Renal cortex interstitium (tissue), 11 donors: ENCODE measurements around the gene CUX1. TPM values are rescaled to one million over a fixed set of nuclear protein-coding genes. Genes with fewer than 3 reads are reported as not detected.

ENCODE experiments used
- DNase-seq, 11 donors: peaks; one replicate each; pipeline ENCODE4 v3.0.0-alpha.2; 2013; ENCODE audit warnings: low read depth in 9 of 11, low spot score in 4 of 11; ENCODE audit errors: extremely low read depth in 1 of 11
- polyA plus RNA-seq, 3 donors: library from polyadenylated mRNA; unstranded; fragments of 120-200 nt; gene quantifications; one replicate each; pipeline ENCODE4 v1.2.1, GENCODE V29; 2013; ENCODE audit not compliant: insufficient read length in 3 of 3

Gene CUX1
- polyA plus RNA-seq, 3 donors: 93.9 to 103 (median 98.0) TPM

DNA sequence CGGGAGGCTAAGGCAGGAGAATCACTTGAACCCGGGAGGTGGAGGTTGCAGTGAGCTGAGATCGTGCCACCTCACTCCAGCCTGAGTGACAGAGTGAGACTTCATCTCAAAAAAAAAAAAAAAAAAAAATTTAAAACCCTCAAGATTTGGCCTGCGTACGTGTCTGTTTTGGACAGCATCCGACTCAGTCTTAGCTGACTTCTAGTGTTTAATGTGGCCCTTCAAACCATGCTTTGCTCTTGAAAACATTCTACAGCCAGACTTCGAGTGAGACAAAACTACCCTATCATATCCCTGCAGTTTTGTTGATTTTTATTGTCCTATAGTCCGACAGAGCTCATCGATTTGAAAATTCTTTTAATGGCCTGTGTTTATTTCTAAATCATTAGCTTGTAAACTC, 242.1 kb downstream of the CUX1 start:
- no peak for DNase-seq

DNA sequence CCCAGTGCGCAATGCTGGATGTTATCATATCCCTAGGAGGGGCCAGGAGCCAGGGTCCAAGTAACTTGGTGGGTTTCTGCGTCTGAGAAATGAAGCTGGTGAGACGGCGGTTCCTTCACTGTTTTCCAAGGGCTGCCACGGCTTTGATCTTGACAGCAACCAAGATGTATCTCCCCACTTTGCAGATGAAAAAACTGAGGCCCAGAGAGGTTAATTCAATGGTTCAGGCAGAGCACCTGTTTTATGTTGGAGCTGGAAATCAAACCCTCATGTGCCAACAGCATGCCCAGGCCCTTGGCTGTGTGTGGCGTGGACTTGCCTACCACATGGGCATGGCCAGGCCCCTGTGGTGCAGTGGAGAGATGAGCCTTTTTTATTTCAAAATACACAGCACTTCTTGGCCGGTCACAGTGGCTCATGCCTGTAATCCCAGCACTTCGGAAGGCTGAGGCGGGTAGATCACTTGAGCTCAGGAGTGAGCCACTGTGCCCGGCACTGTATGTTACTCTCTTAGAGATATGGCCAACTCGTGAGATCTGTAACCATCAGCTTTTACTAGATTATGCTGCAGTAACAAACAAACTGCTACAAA, 244.0 kb downstream of the CUX1 start:
- DNase-seq: no peak

- DNase-seq: no peak
These were observed 244.6 kb downstream of the CUX1 start for GRCh38 chr7:102061981-102062390.

DNA sequence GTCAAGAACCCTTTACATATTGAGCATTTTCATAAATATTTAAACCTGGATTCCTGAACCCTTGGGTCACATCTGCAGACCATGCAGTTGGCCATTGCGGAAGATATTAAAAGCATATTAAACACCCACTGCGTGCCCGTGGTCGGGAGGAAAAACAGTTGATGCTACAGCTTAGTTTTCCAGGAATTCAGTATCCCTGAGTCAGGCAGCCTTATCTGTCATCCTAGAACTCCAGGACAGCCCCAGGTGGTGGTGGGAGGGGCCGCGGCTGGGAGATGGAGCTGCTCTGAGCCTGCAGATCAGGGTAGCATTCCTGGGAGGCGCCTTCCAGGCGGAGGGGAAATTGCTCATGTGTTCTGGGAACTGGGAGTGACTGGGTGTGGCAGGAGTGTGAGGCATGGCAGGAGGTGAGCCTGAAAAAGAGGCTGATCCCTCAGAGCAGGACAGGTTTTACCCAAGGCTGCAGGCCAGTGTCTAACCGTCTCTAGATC, 246.3 kb downstream of the CUX1 start:
- no peak for DNase-seq

GRCh38 chr7:102064361-102065025, 247.1 kb downstream of the CUX1 start:
- DNase-seq: no peak

DNA sequence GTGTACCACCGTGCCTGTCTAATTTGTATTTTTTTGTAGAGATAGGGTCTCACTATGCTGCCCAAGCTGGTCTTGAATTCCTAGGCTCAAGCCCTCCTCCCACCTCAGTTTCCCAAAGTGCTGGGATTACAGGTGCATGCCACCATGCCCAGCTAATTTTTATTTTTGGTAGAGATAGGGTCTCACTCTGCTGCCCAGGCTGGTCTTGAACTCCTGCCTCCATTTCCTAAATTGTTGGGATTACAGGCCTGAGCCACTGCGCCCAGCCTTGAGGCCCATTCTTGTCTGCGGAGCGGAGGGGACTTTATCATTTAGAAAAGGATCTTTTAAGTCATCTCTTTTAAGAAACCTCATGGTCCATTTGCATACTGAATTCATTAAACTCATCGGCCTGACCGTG, 247.8 kb downstream of the CUX1 start:
- DNase-seq: no peak

DNA sequence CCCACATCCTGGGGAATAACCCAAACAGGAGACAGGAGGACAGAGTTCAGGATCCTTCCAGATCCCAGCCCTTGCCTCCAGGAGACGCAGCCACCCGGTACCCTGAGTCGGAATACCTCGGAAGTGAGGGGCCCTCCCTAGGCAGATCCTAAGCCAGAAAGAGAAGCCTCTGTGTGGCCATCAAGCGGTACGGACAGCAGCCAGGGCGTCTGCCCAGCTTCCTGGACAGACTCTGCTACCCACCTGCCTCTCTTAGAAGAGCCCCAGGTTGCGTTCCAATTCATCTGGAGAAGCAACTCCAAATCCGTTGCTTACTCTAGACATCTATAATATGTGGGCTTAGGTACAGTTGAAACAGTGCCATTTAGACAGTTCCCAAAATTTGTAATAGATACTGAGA, 249.1 kb downstream of the CUX1 start:
- DNase-seq: no peak

GRCh38 chr7:102068846-102069245, 251.4 kb downstream of the CUX1 start:
- DNase-seq: no peak

- no peak for DNase-seq
These were observed 252.7 kb downstream of the CUX1 start for GRCh38 chr7:102069931-102070629.

- DNase-seq: no peak
These were observed 254.6 kb downstream of the CUX1 start for GRCh38 chr7:102072003-102072402.

DNA sequence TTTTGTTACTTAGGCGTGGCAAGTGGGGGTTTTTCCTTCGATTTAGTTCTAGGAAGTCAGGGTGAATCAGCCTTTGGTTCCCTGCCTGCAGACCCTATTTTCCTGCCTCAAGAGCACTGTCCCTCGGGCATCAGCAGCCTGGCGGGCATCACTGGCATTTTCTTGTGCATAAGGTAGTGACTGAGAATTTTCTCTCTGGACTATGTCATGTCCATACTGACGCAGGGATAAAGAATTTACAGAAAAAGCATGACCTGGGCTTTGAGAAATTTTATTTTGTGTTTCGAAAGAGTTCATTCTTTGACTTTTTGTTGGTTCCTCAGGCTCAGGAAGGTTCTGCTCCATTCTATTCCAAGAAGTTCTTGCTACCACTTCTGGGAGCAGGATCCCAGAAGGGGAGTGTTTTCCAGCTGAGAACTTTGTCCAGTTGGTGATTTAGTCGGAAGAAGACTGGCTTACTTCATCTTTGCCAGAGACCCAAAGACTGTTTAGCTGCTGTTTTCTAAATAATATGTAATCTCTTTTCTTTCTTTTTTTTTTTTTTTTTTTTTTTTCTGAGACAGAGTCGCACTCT, 255.3 kb downstream of the CUX1 start:
- DNase-seq: no peak

DNA sequence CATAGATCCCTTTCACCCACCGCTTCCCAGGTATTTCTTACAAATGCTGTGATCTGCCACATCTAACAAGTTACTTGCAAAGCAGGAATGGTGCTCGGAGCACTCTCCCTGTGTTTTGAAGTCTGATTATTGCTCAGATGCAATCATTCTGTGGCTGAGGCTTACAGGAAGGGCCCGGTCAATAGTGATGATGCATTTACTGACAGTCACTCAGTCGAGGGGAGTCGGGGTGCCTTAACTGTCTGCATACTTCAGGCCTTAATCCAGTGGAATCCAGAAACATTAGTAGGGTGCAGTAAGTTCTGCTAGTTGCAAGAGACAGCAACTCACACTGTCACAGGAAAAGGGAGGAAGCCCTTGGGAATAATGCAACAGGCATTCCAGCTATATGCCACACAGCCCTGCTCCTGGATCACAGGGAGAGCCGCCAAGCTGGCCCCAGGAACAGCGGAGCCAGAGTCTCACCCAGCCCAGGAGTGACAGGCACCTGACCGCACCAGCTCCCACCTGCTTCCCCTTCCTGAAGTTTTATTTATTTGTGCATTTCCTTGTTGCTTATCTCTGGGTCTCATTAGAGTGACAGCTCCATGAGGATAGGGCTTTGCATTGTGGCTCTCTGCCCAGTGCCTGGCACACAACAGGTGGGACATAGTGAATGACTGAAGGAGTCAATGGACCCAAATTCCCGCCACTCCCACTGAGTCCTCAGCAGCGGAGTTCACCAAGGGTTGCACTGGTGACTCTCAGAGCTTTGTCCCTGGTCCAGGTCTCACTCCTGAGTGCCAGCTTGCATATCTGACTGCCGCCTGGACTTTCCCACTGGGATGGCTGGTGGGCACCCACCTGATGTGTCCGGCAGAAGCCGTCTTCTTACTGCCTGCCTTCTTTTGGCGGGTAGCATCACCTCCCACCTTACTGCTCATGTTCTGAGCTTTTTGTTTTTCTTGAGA, 256.8 kb downstream of the CUX1 start:
- no peak for DNase-seq

GRCh38 chr7:102075126-102075525, 257.7 kb downstream of the CUX1 start:
- no peak for DNase-seq

GRCh38 chr7:102075553-102076135, 258.2 kb downstream of the CUX1 start:
- no peak for DNase-seq

DNA sequence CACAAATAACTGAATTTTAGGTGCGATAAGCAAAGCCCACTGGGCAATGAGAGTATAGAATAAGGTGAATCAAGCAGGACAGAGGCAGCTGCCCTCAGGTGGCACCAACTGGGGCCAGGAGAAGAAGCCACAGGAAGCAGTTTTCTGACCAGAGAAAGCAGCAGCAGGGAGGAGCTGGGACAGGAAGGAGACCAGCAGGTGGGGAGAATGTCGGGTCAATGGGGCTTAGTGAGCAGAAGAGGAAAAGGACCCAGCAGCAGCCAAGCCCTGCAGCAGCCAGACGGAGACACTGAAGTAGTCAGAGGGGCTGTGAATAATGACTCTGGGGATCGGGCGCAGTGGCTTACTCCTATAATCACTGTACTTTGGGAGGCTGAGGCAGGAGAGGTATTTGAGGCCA, 259.7 kb downstream of the CUX1 start:
- DNase-seq: no peak

DNA sequence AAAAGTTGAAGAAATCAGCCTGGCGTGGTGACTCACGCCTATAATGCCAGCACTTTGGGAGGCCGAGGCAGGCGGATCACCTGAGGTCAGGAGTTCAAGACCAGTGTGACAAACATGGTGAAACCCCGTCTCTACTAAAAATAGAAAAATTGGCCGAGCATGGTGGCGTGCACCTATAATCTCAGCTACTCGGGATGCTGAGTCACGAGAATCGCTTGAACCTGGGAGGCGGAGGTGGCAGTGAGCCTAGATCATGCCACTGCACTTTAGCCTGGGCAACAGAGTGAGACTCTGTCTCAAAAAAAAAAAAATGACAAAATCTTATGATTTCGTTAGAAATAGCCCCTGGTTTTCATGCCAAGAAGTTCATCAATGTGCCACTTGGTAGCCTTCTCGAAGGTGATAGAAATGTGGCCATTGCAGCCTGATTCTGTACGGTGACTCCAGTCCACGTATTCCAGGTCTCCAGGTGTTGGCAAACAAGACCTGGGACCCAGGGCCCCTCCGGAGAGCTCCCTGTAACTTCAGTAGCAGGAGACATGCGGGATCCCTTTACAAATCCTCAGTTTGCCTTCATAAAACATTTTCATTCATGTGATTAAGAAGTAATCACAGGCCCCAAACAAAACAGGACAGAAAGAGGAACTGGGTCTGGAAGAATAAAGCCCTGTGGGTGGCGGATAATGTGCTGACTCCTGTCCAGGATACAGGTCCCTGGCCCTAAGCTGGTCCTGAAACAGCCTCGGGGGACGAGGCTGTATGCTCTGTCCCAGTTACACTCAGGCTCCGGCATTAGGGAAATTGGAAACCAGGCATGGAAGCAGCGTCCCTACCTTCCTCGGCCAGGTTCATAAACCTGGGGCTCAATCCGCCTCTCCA, 262.0 kb downstream of the CUX1 start:
- DNase-seq: no peak

DNA sequence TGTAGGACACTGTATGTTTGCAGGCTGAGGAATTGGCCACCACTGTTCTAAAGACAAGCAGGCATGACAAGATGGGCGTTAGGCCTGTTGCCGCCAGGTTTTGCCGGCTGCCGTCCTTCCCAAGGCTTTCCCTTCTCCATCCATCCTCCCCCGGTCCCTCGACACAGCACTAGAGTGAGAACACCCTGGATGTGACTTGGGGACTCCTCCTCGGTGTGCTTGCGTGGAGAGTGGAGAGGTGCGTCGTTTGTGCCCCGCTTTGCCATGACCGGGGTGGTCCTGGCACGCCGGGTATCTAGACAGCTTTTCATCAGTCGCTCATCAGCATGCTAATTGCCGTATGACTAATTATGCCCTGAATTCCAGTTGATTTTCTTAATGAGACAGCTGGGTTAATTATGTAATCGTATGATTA, 262.6 kb downstream of the CUX1 start:
- DNase-seq: no peak
